NCI-H1694 treated with DMSO at 0.1 percent for 48 hours (cell line): ENCODE measurements around the gene LRRC36.
"Not testable (repeated sequence)": the region's sequence is repeated elsewhere in the genome, so short reads cannot be mapped to it uniquely, and the experiment has no call there.

Experiments used
- DNase-seq: peaks from one replicate; lab custom pipeline; 2025; lab: John Stamatoyannopoulos, UW

The LRRC36 gene

GRCh38 chr16:67400901-67401300 is 74.3 kb downstream of the LRRC36 start:
- DNase-seq = no peak

GRCh38 chr16:67403976-67404555 is 77.5 kb downstream of the LRRC36 start:
- no peak for DNase-seq

- DNase-seq = no peak
Measured at GRCh38 chr16:67404740-67405226, 78.2 kb downstream of the LRRC36 start.

- no peak for DNase-seq
Measured at GRCh38 chr16:67405336-67405735, 78.7 kb downstream of the LRRC36 start.

- peak; percentile 5 for DNase-seq
Measured at GRCh38 chr16:67406111-67406971, 79.7 kb downstream of the LRRC36 start.

- DNase-seq = no peak
Measured at GRCh38 chr16:67407176-67407787, 80.7 kb downstream of the LRRC36 start.

- DNase-seq = no peak
Measured at GRCh38 chr16:67407788-67408452, 81.3 kb downstream of the LRRC36 start.

GRCh38 chr16:67409631-67410030 is 83.0 kb downstream of the LRRC36 start:
- DNase-seq = no peak

GRCh38 chr16:67411339-67411738 is 84.7 kb downstream of the LRRC36 start:
- no peak for DNase-seq

- DNase-seq = no peak
Measured at GRCh38 chr16:67412294-67412693, 85.7 kb downstream of the LRRC36 start.

- no peak for DNase-seq
Measured at GRCh38 chr16:67413978-67414911, 87.6 kb downstream of the LRRC36 start.

- not testable (repeated sequence) for DNase-seq
Measured at GRCh38 chr16:67415421-67415820, 88.8 kb downstream of the LRRC36 start.

- peak; percentile 26 for DNase-seq
Measured at GRCh38 chr16:67415872-67416793, 89.5 kb downstream of the LRRC36 start, which contains the start of gene ZDHHC1. TSS of gene ZDHHC1 (minus strand) at chr16:67416477. CDS start at chr16:67407775, 8,702 bp downstream.

GRCh38 chr16:67417333-67418061 is 90.9 kb downstream of the LRRC36 start:
- DNase-seq = no peak

GRCh38 chr16:67419502-67419901 is 92.9 kb downstream of the LRRC36 start:
- DNase-seq = no peak

- no peak for DNase-seq
Measured at GRCh38 chr16:67419931-67420330, 93.3 kb downstream of the LRRC36 start.

- DNase-seq = no peak
Measured at GRCh38 chr16:67421030-67421429, 94.4 kb downstream of the LRRC36 start.

GRCh38 chr16:67423015-67423414 is 96.4 kb downstream of the LRRC36 start:
- DNase-seq = no peak

- no peak for DNase-seq
Measured at GRCh38 chr16:67423611-67424260, 97.1 kb downstream of the LRRC36 start.
